ENCODE results near the gene WWOX.

DNA sequence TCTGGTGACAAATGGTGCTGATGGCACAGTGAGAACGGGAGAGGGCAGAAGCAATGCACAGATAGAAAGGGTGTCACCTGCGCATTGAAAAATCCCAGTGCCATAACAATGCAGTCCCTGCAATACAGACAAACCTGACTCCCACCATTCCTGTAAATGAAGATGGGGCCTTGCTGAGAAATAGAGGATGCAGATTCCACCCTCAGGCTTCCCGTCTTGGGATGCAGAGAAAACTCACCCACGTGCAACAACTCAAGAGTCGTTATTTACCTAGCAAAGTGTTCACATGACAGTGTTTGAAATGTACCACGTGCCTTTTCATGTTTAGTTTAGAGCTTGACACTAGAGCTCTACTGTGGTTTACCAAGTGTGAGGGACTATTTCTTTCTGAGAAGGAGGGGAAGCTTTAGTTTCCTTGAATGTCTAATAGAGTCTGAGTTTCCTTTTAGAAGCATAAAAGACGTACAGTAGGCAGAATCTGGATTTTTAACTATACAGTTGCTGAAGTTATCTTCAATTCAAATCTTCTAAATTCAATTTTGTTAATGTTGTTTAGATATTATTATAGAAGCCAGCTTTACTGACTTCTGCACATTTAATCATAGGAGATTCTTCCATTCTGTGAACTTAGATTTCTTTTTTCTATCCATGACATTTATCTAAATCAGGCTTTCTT is 35.6 kb downstream of the WWOX start:
- TF ChIP-seq SPI1 (IDR thresholded peaks at IDR 0.05; ENCODE audit: low read depth, low read length) (no peak), POLR2A (IDR thresholded peaks at IDR 0.05; ENCODE audit: low read depth, low read length) (no peak), POLR2AphosphoS5 (IDR thresholded peaks at IDR 0.05; ENCODE audit: low read depth, low read length) (no peak), TAF1 (IDR thresholded peaks at IDR 0.05; ENCODE audit: low read depth, low read length) (no peak), POU2F2 (IDR thresholded peaks at IDR 0.05; ENCODE audit: low read depth, low read length) (no peak)

Data from GM12891 (cell line).